ENCODE measurements around the gene KCND1.

The KCND1 gene

GRCh38 chrX:48966796-48967579 lies 4.7 kb downstream of the KCND1 start:
- no peak for TF ChIP-seq CTCF (IDR thresholded peaks at IDR 0.05; ENCODE audit: low read depth, low read length)
- H3K4me3 ChIP-seq (ENCODE audit: low read depth, low read length) = no peak overlapping the region

- no peak overlapping the region for H3K4me3 ChIP-seq (ENCODE audit: low read depth, low read length)
- TF ChIP-seq CTCF (IDR thresholded peaks at IDR 0.05; ENCODE audit: low read depth, low read length) = no peak
Observed at GRCh38 chrX:48965959-48966358, 5.7 kb downstream of the KCND1 start.

- H3K4me3 ChIP-seq (ENCODE audit: low read depth, low read length) = no peak overlapping the region
- no peak for TF ChIP-seq CTCF (IDR thresholded peaks at IDR 0.05; ENCODE audit: low read depth, low read length)
Observed at GRCh38 chrX:48961585-48962091, 10.0 kb downstream of the KCND1 start.

- no peak overlapping the region for H3K4me3 ChIP-seq (ENCODE audit: low read depth, low read length)
- no peak for TF ChIP-seq CTCF (IDR thresholded peaks at IDR 0.05; ENCODE audit: low read depth, low read length)
Observed at GRCh38 chrX:48960291-48960690, 11.4 kb downstream of the KCND1 start.

GRCh38 chrX:48958635-48959094 lies 13.0 kb downstream of the KCND1 start:
- peak overlapping the region; percentile 63 for H3K4me3 ChIP-seq (ENCODE audit: low read depth, low read length)
- TF ChIP-seq CTCF (IDR thresholded peaks at IDR 0.05; ENCODE audit: low read depth, low read length) = no peak

- no peak for TF ChIP-seq CTCF (IDR thresholded peaks at IDR 0.05; ENCODE audit: low read depth, low read length)
- peak overlapping the region; percentile 64 for H3K4me3 ChIP-seq (ENCODE audit: low read depth, low read length)
Observed at GRCh38 chrX:48957827-48958634, 13.6 kb downstream of the KCND1 start.

- peak within 1 kb of the TSS; percentile 64 for H3K4me3 ChIP-seq (ENCODE audit: low read depth, low read length)
- no peak for TF ChIP-seq CTCF (IDR thresholded peaks at IDR 0.05; ENCODE audit: low read depth, low read length)
Observed at GRCh38 chrX:48957477-48957826, 14.2 kb downstream of the KCND1 start, which contains the start of gene OTUD5. Gene OTUD5, minus strand, starts transcription at chrX:48957607. Its CDS starts 37 bp downstream, at chrX:48957570.

All from WI38 (cell line).